Neural progenitor cell (in vitro differentiated cells): ENCODE results near the gene PGAM1. TPM values are rescaled to one million over a fixed set of nuclear protein-coding genes. Genes with fewer than 3 reads are reported as not detected.

ENCODE experiments used
- DNase-seq: peaks from one replicate; pipeline ENCODE4 v3.0.0-alpha.2; 2016; ENCODE audit warnings: low spot score
- H2AFZ ChIP-seq: fragments of 200-600 bp; sonication (generic); replicated peaks from 2 replicates; pipeline ENCODE4 v1.6.1; 2016; ENCODE audit warnings: antibody characterized with exemption
- H3F3A ChIP-seq: fragments of 200-600 bp; sonication (generic); 2 replicates; pipeline ENCODE4 v1.6.1; 2016; ENCODE audit warnings: antibody characterized with exemption, low read depth
- H3K27ac ChIP-seq: fragments of 200-600 bp; sonication (generic); 2 replicates; pipeline ENCODE4 v1.5.1; 2016; ENCODE audit warnings: mild to moderate bottlenecking
- H3K27me3 ChIP-seq: fragments of 200-600 bp; sonication (generic); 2 replicates; pipeline ENCODE4 v1.6.1; 2016; ENCODE audit warnings: mild to moderate bottlenecking, moderate library complexity
- H3K36me3 ChIP-seq: fragments of 200-600 bp; sonication (generic); 2 replicates; pipeline ENCODE4 v1.5.1; 2016
- H3K4me1 ChIP-seq: fragments of 200-600 bp; sonication (generic); 2 replicates; pipeline ENCODE4 v1.6.1; 2016; ENCODE audit warnings: mixed run types
- H3K4me2 ChIP-seq: fragments of 200-600 bp; sonication (generic); 2 replicates; pipeline ENCODE4 v1.6.1; 2016
- H3K4me3 ChIP-seq: fragments of 200-600 bp; sonication (generic); 2 replicates; pipeline ENCODE4 v1.5.1; 2016
- H3K79me2 ChIP-seq: fragments of 200-600 bp; sonication (generic); 2 replicates; pipeline ENCODE4 v1.6.1; 2016; ENCODE audit warnings: low read depth
- H3K9ac ChIP-seq: fragments of 200-600 bp; sonication (generic); 2 replicates; pipeline ENCODE4 v1.6.1; 2016
- H3K9me3 ChIP-seq: fragments of 200-600 bp; sonication (generic); 2 replicates; pipeline ENCODE4 v1.5.1; 2016; ENCODE audit warnings: low read depth
- H4K20me1 ChIP-seq: fragments of 200-600 bp; sonication (generic); 2 replicates; pipeline ENCODE4 v1.6.1; 2016; ENCODE audit warnings: low read depth
- H3K27ac Mint-ChIP-seq: 3 replicates; pipeline ENCODE4 v1.8.0; 2021; ENCODE audit warnings: mixed read lengths
- H3K27me3 Mint-ChIP-seq: 2 replicates; pipeline ENCODE4 v1.8.0; 2022; ENCODE audit warnings: low read depth, mild to moderate bottlenecking, inconsistent platforms, moderate library complexity, mixed read lengths; ENCODE audit not compliant: insufficient read depth
- H3K36me3 Mint-ChIP-seq: 3 replicates; pipeline ENCODE4 v1.8.0; 2021; ENCODE audit warnings: mixed read lengths
- H3K4me1 Mint-ChIP-seq: 3 replicates; pipeline ENCODE4 v1.8.0; 2021; ENCODE audit warnings: mixed read lengths
- H3K4me3 Mint-ChIP-seq: 3 replicates; pipeline ENCODE4 v1.8.0; 2021; ENCODE audit warnings: mild to moderate bottlenecking, moderate library complexity, mixed read lengths
- H3K9me3 Mint-ChIP-seq: 3 replicates; pipeline ENCODE4 v1.8.0; 2020; ENCODE audit warnings: mixed read lengths
- EZH2 ChIP-seq: fragments of 200-600 bp; sonication (generic); IDR thresholded peaks from 2 replicates; pipeline ENCODE4 v1.6.1; 2017; ENCODE audit warnings: antibody characterized with exemption, mild to moderate bottlenecking, moderate library complexity
- EZH2phosphoT487 ChIP-seq: fragments of 200-600 bp; sonication (generic); IDR thresholded peaks from 2 replicates; pipeline ENCODE4 v1.6.1; 2017; ENCODE audit warnings: antibody characterized with exemption
- total RNA-seq: library from RNA; depleted of rRNA; stranded (reverse); fragments of >200 nt; gene quantifications from 2 replicates; pipeline ENCODE4 v1.2.3, GENCODE V29; 2015; ENCODE audit warnings: low replicate concordance
- TF ChIP-seq, protein P1 (sequence below): fragments of 200-600 bp; sonication (generic); IDR thresholded peaks from 2 replicates; pipeline ENCODE4 v1.5.1; 2017; ENCODE audit warnings: antibody characterized with exemption, mild to moderate bottlenecking

The PGAM1 gene
- total RNA-seq, 1 donor from 2014 or later: 887 TPM

DNA sequence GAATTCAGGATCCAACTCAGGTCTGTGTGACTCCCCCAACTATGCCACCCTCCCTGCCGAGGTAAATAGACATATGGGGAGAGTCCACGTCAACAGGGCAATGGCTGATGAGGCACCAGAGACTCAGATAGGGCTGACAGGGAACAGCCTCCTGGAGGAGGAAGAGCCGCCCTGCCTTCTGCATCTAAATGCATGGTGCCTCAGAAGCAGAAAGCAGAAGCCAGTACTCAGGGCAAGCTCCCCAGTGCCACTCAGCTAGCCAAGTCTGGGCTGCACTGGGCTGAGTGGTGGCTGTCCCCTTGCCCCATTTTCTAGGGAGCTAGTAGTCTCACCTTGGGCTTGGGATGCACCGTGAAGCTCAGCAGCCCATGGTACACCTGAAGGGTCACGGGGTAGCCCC lies 35.9 kb upstream of the PGAM1 start:
- no peaks in the 10 kb centered on the region for H3K36me3 ChIP-seq

DNA sequence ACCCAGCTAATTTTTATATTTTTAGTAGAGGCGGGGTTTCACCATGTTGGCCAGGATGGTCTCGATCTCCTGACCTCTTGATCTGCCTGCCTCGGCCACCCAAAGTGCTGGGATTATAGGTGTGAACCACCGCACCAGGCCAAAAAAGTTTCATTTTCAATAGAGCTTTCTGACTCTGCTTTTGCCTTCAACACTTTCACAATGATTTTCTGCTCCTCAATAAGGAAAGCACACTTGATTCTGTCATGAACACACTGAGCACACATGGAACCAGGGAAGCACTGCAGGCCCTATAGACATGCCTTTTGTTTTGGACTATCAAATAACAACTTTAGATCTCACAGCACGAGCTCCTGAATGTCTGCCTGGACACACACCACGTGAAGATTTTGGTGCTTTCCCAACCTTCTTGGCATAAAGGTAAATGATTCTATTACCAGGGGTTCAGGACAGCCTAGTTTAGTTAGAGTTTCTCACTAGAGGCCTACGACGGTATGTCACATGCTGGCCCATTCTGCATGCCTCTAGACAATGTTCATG lies 32.9 kb upstream of the PGAM1 start:
- no peaks in the 10 kb centered on the region for H3K4me1 Mint-ChIP-seq
- H3K27ac Mint-ChIP-seq: no peak overlapping the region

More for the DNA sequence above, 35.9 kb upstream of the PGAM1 start:
- H3K9me3 ChIP-seq: no peaks in the 10 kb centered on the region
- H3K4me3 ChIP-seq: no peak overlapping the region
- H3K27ac ChIP-seq: no peak overlapping the region
- TF ChIP-seq EZH2 (no peak), EZH2phosphoT487 (no peak)
- TF ChIP-seq, protein P1, sequence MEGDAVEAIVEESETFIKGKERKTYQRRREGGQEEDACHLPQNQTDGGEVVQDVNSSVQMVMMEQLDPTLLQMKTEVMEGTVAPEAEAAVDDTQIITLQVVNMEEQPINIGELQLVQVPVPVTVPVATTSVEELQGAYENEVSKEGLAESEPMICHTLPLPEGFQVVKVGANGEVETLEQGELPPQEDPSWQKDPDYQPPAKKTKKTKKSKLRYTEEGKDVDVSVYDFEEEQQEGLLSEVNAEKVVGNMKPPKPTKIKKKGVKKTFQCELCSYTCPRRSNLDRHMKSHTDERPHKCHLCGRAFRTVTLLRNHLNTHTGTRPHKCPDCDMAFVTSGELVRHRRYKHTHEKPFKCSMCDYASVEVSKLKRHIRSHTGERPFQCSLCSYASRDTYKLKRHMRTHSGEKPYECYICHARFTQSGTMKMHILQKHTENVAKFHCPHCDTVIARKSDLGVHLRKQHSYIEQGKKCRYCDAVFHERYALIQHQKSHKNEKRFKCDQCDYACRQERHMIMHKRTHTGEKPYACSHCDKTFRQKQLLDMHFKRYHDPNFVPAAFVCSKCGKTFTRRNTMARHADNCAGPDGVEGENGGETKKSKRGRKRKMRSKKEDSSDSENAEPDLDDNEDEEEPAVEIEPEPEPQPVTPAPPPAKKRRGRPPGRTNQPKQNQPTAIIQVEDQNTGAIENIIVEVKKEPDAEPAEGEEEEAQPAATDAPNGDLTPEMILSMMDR: no peak
- H3K79me2 ChIP-seq: no peaks in the 10 kb centered on the region
- no peak overlapping the region for H2AFZ ChIP-seq
- H3K36me3 Mint-ChIP-seq: peaks cover 13% of the 10 kb centered on the region
- H3K4me1 Mint-ChIP-seq: no peaks in the 10 kb centered on the region
- no peak overlapping the region for H3K9ac ChIP-seq
- no peaks in the 10 kb centered on the region for H4K20me1 ChIP-seq
- DNase-seq: no peak
- H3K27me3 ChIP-seq: no peaks in the 10 kb centered on the region
- H3K4me1 ChIP-seq: no peaks in the 10 kb centered on the region
- H3F3A ChIP-seq: no peaks in the 10 kb centered on the region
- no peak overlapping the region for H3K27ac Mint-ChIP-seq
- no peak overlapping the region for H3K4me2 ChIP-seq
- no peaks in the 10 kb centered on the region for H3K9me3 Mint-ChIP-seq
- H3K4me3 Mint-ChIP-seq: no peak overlapping the region
- peaks cover 2% of the 10 kb centered on the region for H3K27me3 Mint-ChIP-seq

DNA sequence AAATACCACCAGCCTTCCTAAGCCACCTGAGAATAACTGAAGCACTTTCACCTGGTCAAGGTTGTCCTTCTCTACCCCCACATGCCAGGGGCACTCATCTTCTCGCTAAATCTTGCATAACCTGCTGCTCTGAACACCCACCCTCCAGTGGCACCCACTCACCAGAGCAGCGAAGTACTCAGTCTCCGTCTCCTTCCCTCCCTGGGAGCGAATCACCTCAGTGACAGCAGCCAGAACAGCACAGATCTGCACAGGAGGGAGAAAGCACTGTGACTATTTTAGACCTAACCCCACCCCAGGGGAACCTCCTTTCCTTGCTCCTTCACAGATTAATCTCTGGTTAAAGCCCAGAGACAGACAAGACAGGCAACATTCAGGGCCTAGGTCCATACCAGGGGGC lies 29.9 kb upstream of the PGAM1 start:
- H3K36me3 ChIP-seq: no peaks in the 10 kb centered on the region
- no peaks in the 10 kb centered on the region for H3K27me3 ChIP-seq
- no peak overlapping the region for H3K4me3 Mint-ChIP-seq
- peaks cover 10% of the 10 kb centered on the region for H3K36me3 Mint-ChIP-seq
- H3K4me3 ChIP-seq: no peak overlapping the region
- TF ChIP-seq EZH2 (no peak), EZH2phosphoT487 (no peak)
- TF ChIP-seq, protein P1: no peak
- no peak overlapping the region for H3K27ac Mint-ChIP-seq
- H3K4me2 ChIP-seq: no peak overlapping the region
- no peaks in the 10 kb centered on the region for H3K27me3 Mint-ChIP-seq
- no peak overlapping the region for H3K9ac ChIP-seq
- no peak overlapping the region for H2AFZ ChIP-seq
- peaks cover 8% of the 10 kb centered on the region for H3F3A ChIP-seq
- no peak overlapping the region for H3K27ac ChIP-seq
- no peaks in the 10 kb centered on the region for H3K9me3 Mint-ChIP-seq
- H3K9me3 ChIP-seq: no peaks in the 10 kb centered on the region
- H3K4me1 ChIP-seq: no peaks in the 10 kb centered on the region
- no peak for DNase-seq
- H4K20me1 ChIP-seq: peaks cover 3% of the 10 kb centered on the region
- H3K4me1 Mint-ChIP-seq: peaks cover 9% of the 10 kb centered on the region
- peaks cover 10% of the 10 kb centered on the region for H3K79me2 ChIP-seq

More for the DNA sequence above, 32.9 kb upstream of the PGAM1 start:
- Histone ChIP-seq H3K79me2 (no peaks in the 10 kb centered on the region), H3K9ac (no peak overlapping the region), H3K9me3 (no peaks in the 10 kb centered on the region), H3K4me1 (no peaks in the 10 kb centered on the region), H3K27ac (no peak overlapping the region), H3K36me3 (no peaks in the 10 kb centered on the region), H3F3A (no peaks in the 10 kb centered on the region), H3K4me3 (no peak overlapping the region), H3K4me2 (no peak overlapping the region), H2AFZ (no peak overlapping the region), H4K20me1 (no peaks in the 10 kb centered on the region), H3K27me3 (no peaks in the 10 kb centered on the region)
- DNase-seq: no peak
- no peaks in the 10 kb centered on the region for H3K9me3 Mint-ChIP-seq
- TF ChIP-seq, protein P1: no peak
- TF ChIP-seq EZH2 (no peak), EZH2phosphoT487 (no peak)
- no peaks in the 10 kb centered on the region for H3K27me3 Mint-ChIP-seq
- no peak overlapping the region for H3K4me3 Mint-ChIP-seq
- peaks cover 17% of the 10 kb centered on the region for H3K36me3 Mint-ChIP-seq
